Amniotic epithelial cell (primary cell): ENCODE data around the gene CANT1.
"Not testable (repeated sequence)": the region's sequence is repeated elsewhere in the genome, so short reads cannot be mapped to it uniquely, and the experiment has no call there.

ENCODE experiments used
- DNase-seq: peaks from one replicate; pipeline ENCODE4 v3.0.0-alpha.2; 2010; ENCODE audit warnings: low read depth

CANT1 gene

GRCh38 chr17:79043191-79043930, 33.8 kb upstream of the CANT1 start:
- DNase-seq, result no peak

GRCh38 chr17:79042421-79043190, 33.0 kb upstream of the CANT1 start:
- peak; percentile 57 for DNase-seq

GRCh38 chr17:79041723-79042420, 32.3 kb upstream of the CANT1 start:
- DNase-seq, result peak; percentile 41

GRCh38 chr17:79041041-79041570, 31.5 kb upstream of the CANT1 start:
- DNase-seq, result no peak

GRCh38 chr17:79039886-79040285, 30.3 kb upstream of the CANT1 start:
- no peak for DNase-seq

- DNase-seq, result no peak
These were observed 29.6 kb upstream of the CANT1 start for GRCh38 chr17:79039171-79039570.

GRCh38 chr17:79038545-79039135, 29.1 kb upstream of the CANT1 start:
- DNase-seq, result peak; percentile 99

- DNase-seq, result peak; percentile 97
These were observed 27.0 kb upstream of the CANT1 start for GRCh38 chr17:79036596-79036995.

- DNase-seq, result no peak
These were observed 26.6 kb upstream of the CANT1 start for GRCh38 chr17:79036181-79036580.

GRCh38 chr17:79035686-79036085, 26.1 kb upstream of the CANT1 start:
- no peak for DNase-seq

GRCh38 chr17:79034931-79035485, 25.4 kb upstream of the CANT1 start:
- no peak for DNase-seq

GRCh38 chr17:79033741-79034501, 24.4 kb upstream of the CANT1 start:
- no peak for DNase-seq

- DNase-seq, result no peak
These were observed 23.6 kb upstream of the CANT1 start for GRCh38 chr17:79033046-79033616.

GRCh38 chr17:79031996-79032875, 22.7 kb upstream of the CANT1 start:
- DNase-seq, result no peak

GRCh38 chr17:79030636-79031035, 21.1 kb upstream of the CANT1 start:
- DNase-seq, result not testable (repeated sequence)

GRCh38 chr17:79029327-79030009, 19.9 kb upstream of the CANT1 start:
- no peak for DNase-seq

GRCh38 chr17:79028496-79029326, 19.1 kb upstream of the CANT1 start:
- DNase-seq, result no peak

GRCh38 chr17:79027925-79028491, 18.4 kb upstream of the CANT1 start:
- DNase-seq, result peak; percentile 45
